Tongue (tissue), 2 donors: ENCODE results near the gene RNASEH2A. TPM values are rescaled to one million over a fixed set of nuclear protein-coding genes. Genes with fewer than 3 reads are reported as not detected.
A peak's percentile ranks its signal among the peaks of the same experiment; 100 is the strongest.
"Not testable (repeated sequence)": the region's sequence is repeated elsewhere in the genome, so short reads cannot be mapped to it uniquely, and the experiment has no call there.

ENCODE experiments used
- DNase-seq: peaks from one replicate; pipeline ENCODE4 v3.0.0-alpha.2; 2015
- total RNA-seq: library from RNA; depleted of rRNA; stranded (reverse); fragments of >200 nt; gene quantifications from one replicate; pipeline ENCODE4 v1.2.3, GENCODE V29; 2014

RNASEH2A gene
- total RNA-seq, 1 donor from 2014 or later = 10.4 TPM

DNA sequence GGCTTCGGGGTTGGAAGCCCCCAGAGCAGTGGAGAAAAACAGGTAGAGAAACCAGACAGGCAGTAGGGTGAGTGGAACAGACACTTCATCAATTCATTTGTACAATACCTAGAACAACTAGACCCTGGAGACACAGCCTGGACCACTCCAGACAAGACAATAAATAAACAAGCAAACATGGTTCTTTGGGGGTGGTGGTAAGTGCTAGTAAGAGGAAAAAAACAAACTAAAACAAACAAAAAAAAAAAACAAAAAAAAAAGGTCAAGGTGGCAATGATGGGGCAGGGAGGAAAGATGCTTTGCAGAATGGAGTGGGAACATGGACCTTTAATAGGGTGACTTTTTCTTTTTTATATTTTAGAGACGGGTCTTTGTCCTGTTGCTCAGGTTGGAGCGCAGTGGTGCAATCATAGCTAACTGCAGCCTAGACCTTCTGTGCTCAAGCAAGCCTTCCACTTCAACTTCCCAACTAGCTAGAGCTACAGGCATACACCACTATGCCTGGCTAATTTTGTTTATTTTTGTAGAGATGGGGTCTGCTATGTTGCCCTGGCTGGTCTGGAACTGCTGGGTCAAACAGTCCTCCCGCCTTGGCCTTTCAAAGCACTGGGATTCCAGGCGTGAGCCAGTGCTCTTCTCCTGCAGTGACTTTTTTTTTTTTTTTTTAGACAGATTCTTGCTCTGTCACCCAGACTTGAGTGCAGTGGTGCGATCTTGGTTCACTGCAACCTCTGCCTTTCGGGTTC, 12.0 kb upstream of the RNASEH2A start:
- DNase-seq = no peak

DNA sequence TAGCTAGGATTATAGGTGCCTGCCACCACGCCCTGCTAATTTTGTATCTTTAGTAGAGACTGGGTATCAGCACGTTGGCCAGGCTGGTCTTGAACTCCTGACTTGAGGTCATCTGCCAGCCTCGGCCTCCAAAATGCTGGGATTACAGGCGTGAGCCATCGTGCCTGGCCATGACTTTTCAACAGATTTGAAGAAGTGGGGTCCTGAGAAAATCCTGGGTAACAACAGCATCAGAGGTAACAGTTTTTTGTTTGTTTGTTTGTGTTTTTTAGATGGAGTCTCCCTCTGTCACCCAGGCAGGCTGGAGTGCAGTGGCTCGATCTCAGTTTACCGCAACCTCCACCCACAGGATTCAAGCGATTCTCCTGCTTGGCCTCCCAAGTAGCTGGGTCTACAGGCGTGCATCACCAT, 11.4 kb upstream of the RNASEH2A start:
- no peak for DNase-seq

DNA sequence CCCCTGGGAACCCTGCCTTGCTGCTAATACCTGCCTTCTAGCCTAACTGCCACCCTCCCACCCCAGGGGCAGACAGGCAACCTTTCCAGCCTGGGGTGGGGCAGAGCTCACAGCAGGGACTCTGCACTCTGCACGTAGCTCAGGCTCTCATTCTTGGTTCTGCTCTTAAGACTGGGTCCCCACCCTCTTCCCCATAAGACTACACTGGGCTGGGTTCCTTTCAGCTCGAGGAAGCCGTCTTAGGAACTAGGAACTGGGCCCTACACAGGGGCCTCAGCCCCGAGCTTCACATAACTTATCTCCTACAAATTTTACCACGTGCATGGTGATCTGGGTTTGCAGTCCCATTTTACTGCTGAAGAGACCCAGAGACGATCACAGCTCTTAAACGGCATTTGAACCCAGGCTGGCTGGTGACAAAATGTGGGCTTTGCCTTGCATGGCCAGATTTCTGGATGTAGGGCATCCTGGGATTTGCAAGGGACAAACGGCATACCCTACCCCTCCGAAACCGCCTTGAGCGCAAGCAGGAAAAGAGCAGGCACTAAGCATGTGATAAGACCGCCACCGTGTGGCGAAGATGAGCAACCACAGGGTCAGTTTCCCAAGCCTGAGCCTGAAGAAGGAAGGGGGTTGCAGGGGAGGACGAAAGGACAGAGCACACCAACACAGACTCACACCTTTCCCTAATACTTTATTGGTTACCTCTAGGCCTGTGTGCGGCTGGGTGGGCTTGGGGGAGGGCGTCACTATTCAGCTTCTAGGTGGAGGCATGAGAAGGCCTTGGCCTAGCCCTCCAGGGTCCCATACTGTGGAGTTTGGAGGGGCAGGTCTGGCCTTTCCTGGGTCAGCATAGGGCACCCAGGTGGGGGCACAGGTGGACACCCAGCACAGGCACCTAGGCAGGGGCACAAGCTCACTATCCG, 10.0 kb upstream of the RNASEH2A start:
- DNase-seq = peak; percentile 94

DNA sequence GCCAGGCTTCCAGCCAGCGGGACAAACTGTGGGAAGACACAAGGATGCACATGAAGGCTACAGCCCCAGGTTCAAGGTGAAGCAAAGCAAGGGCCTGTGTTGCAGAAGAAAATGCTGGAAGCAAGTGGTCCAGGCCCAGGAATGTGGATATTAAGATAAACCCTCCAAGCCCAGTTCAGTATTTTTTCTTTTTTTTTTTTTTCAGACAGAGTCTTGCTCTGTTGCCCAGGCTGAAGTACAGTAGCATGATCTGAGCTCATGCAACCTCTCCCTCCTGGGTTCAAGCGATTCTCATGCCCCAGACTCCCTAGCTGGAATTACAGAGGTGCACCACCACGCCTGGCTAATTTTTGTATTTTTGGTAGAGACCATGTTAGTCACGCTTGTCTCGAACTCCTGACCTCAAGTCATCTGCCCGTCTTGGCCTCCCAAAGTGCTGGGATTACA, 9.2 kb upstream of the RNASEH2A start:
- peak; percentile 16 for DNase-seq

DNA sequence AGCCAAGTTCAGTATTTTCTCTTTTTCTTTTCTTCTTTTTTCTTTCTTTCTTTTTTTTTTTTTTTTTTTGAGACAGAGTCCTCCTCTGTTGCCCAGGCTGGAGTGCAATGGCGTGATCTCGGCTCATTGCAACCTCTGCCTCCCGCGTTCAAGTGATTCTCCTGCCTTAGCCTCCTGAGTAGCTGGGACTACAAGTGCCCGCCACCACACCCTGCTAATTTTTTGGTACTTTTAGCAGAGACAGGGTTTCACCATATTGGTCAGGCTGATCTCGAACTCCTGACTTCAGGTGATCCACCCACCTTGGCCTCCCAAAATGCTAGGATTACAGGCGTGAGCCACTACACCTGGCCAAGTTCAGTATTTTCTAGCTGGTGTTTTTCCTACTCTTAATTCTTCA, 8.8 kb upstream of the RNASEH2A start:
- DNase-seq = not testable (repeated sequence)

DNA sequence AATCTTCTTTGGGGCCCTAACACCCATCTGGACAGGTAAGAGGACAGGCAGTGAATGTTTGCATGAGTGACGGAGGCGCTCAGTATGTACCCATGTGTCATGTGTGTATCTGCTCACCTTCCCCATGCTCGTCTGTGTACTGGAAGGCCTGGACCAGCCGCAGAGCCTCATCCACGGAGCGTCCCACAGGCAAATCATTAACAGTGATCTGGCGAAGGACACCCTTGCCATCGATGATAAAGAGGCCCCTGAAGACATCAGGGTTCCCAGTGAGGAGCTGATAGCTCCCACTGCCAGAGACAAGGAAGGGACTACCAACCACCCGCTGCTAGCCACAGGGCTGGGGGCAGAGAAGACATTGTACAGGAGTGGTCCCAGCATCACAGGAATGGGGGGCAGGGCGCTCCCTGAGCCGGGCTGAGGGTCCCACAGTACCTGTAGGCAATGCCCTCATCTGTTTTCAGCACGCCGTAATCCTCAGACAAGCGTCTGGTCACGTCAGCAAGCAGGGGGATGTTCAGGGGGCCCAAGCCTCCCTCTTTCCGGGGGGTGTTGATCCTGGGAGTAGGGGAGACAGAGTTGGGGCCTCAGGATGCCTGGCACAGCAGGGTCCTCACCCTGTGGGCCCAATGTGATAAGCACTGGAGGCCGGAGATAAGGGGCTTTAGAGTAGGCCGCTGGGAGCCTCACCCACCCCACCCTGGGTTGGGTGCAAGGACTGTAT, 6.5 kb upstream of the RNASEH2A start:
- DNase-seq = no peak

DNA sequence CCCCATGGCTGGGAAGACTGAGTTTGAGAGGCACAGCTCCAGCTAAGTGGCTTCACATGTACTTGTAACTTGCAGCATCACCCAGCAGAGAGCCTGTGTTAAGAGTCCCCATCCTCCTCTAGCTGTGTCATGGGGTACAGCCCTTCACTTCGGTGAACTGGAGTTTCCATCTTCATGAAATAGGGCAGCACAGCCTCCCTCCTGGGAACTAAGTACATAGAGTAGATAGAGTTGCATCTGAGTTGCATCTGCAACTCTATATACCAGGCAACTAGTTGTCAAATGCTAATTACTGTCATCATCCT, 6.0 kb upstream of the RNASEH2A start:
- DNase-seq = no peak

DNA sequence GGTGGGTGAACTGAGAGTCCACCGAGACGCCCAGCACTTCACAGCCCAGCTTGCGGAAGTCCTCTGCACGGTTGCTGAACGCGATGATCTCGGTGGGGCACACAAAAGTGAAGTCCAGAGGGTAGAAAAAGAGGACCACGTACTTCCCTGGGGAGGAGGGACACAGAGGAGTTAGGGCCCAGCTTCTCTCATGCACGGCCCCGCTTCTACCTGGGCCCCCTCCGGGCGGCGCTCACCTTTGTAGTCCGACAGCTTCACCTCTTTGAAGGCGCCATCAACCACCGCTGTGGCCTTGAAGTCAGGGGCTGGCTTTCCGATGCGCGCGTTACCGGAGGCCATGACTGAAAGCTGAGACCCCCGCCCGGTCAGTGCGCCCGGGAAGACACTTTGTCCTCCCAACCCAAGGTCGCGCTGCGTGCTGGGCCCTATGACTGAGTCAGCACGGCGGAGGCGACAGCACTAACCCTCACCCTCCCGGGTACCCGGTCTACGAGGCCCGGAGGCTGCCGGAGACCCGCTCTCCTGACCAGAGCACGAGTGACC, 5.4 kb upstream of the RNASEH2A start:
- peak; percentile 35 for DNase-seq

DNA sequence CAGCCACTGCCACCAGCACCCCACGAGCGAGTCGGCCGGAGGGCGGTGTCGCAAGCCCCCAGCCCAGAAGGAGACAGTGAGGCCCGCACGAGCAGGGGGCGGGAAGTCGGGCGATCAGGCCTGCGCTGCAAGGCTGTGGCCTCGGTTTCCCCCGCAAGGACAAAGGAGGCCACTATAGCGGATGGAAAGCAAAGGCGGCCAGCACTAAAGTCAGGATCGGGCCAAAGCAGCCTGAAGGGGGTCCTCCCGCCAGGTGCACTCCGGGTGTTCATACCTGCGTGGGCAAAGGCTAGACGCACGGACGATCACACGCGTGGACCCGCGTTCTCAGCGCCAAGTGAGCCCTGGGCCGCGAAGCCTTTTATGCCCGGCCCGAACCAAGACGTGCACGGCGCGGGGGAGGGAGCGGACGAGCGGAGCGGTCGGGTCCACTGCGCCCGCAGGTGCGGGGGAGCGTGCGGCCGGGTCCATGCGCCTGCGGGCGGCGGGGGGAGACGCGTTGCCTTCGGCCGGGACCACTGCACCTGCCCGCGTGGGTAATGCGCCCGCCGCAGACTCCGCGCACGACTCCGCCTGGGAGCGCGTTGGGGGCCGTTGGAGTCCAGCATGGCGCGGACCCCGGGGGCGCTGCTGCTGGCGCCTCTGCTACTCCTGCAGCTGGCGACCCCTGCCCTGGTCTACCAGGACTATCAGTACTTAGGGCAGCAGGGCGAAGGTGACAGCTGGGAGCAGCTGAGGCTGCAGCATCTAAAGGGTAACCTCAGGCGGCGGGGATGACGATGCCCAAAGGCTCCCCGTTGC, 4.7 kb upstream of the RNASEH2A start, which contains the start of the genes PRDX2 and THSD8:
PRDX2 (minus strand) TSS at position 335 of the 801 bp plus-strand sequence. CDS start 539 bp downstream, outside the sequence.
THSD8 (plus strand) TSS at position 604 of the 801 bp plus-strand sequence; CDS start at position 607, 3 bp downstream.
- peak; percentile 91 for DNase-seq

DNA sequence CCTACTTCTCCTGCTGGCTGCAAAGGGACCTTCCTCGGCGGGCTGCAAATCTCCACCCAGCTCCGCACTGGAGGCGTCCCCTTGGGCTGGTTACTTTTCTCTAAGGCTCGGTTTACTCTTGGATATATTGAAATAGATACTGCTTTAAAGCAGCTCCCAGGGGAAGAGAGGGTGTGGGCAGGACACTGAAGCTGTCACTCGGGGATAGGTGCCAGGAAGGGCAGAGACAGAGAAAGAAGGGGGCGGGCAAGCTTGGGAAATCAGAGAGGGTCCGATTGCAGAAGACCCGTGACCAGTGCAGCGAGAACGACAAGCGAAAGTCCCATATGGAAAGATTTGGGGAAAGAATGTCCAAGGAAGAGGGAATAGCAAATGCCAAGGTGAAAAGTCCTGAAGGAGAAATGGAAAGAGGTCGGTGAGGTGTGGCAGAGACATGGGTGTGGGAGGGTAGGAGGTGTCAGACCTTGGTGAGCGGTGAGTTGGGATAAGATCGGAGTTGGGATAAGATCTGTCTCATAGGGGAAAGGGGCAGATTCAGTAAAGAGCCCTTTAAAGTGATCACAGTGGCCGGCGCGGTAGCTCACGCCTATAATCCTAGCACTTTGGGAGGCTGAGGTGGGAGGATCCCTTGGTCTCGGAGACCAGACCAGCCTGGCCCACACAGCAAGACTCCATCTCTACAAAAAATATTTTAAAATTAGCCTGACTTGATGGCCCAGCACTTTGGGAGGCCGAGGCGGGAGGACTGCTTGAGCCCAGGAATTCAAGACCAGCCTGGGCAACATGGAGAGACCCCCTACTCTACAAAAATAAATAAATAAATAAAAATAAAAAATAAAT, 3.9 kb upstream of the RNASEH2A start:
- DNase-seq = no peak

DNA sequence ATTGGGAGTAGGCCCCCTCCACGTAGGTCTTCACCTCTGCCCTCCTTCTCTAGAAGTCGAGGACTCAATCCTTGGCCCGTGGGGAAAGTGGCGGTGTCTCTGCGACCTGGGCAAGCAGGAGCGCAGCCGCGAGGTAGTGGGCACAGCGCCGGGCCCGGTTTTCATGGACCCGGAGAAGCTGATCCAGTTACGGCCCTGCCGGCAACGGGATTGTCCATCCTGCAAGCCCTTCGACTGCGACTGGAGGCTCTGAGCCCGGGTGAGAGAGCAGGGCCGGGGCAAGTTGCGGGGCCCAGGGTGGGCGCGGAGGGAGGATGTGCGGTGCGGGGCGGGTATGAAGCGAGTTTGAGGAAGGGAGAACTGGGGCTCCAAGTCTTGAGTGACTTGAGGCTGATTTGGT, 2.3 kb upstream of the RNASEH2A start:
- DNase-seq = no peak

DNA sequence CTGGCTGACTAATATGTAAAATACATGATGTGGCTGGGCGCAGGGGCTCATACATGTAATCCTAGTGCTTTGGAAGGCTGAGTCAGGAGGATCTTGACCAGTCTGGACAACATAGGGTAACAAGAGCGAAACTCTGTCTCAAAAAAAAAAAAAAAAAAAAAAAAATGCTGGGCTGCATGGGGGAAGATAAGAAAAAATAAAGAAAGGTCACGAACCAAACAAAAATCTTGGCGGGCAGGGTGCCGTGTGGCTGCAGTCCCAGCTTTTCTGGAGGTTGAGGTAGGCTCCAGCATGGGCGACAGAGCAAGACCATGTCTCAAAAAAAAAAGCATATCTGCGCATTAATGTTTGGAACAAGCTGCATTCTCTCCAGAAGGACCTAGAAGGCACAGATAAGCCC, 8.7 kb downstream of the RNASEH2A start:
- no peak for DNase-seq

DNA sequence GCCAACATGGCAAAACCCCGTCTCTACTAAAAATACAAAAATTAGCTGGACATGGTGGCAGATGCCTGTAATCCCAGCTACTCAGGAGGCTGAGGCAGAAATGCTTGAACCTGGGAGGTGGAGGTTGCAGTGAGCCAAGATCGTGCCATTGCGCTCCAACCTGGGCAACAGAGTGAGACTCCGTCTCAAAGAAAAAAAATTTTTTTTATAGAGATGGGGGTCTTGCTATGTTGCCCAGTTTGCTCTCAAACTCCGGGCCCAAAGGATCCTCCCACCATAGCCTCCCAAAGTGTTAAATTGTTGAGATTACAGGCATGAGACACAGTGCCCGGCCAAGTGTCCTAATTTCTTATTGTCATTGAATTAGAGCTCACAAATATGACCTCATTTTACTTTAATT, 10.8 kb downstream of the RNASEH2A start:
- DNase-seq = not testable (repeated sequence)

DNA sequence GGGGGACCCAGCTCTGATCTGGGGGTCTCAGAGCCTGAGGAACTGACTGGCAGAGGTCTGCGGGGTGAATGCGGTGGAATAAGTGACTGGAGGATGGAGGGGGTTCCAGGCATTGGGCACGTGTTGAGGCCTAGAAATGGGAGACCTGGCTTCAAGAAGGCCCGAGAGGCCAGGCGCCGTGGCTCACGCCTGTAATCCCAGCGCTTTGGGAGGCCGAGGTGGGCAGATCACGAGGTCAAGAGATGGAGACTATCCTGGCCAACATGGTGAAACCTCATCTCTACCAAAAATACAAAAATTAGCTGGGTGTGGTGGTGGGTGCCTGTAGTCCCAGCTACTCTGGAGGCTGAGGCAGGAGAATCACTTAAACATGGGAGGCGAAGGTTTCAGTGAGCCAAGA, 11.4 kb downstream of the RNASEH2A start:
- not testable (repeated sequence) for DNase-seq

DNA sequence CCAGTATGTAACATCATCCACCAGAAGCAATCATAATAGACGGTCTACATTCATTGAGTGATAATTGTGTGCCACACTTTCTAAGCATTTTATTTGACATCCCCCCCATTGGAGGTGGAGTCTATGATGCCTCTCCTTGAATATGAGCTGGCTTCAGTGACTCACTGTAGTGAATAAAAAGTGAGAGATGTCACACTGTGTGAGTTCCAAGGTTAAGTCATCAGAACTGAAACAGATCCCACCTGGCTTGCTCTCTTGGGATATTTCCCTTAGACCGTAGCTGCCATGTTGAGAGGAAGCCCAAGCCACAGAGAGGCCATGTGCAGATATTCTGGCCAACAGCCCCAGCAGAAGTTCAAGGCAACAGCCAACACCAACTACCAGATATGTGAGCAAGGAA, 15.4 kb downstream of the RNASEH2A start:
- no peak for DNase-seq

DNA sequence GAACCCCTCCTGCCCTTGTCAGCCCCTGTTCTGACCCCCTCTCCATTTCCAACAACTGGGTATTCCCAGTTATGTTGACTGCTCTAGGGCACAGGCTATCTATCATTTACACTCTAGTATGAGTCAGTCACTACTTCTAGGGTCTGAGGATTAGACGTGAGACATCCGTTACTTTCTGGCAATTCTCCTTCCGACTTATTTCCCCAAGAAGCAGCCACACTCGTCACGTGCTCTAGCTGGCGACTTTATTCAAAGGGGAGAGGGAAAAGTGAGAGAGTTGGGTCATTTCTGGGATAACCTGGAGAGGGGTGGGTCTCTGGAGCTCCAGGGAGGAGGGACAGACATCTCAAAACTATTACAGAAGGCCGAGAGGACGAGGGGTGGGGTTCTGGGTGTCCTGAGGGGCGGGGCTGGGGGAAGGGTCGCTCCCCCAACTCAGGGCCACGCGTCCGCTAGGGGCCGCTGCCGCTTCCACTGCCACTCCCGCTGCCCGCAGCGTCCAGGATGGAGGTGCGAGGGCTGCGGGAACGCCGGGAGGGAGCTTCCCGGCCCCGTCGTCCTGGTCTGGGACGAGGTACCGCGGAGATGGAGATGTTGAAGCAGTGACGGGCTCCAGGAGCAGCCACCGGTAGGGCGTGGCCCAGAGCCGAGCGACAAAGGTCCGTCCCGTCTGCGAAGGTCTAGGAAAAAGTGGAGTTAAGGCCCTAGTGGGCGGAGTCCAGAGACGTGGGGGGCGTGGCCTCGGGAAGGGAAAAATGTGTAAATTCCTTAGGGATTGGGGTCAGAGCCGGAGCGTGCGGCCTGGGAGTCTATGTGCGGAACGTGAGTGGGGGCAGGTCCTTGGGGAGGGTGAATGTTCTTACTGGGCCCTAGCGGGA, 19.1 kb downstream of the RNASEH2A start:
- no peak for DNase-seq

DNA sequence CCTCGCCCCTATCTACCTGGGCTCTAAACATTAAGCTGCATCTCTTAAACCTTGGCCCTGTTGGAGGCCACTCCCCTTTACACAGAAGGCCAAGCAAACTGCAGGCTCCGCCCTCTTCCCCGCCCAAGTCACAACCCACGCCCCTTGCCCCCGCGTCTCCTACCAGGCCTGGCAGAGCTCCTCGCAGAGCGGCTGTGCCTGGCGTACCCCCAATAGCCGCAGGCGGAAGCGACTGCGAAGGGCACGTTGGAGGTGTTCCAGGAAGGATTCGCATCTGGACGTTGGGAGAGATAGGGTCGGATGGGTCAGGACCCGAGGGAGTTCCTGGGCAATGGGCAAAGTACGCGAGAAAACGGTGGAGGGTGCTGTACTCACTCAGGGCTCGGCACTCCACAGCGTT, 22.1 kb downstream of the RNASEH2A start:
- no peak for DNase-seq

DNA sequence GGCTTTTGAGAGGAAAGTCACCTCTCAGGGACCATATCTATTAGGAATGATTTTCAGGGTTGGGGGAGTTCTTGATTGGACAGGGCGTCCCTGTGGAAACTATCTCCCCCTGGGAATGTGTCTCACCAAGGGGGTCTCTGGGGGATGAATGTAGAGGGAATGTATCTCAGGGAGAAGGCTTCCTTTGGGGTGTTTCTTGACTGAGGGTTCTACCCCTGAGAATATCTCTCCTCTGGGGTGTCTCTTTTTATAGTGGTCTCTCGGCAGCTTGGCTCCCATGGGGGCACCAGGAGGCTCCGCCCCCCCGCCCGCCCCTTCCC, 27.0 kb downstream of the RNASEH2A start:
- DNase-seq = no peak

DNA sequence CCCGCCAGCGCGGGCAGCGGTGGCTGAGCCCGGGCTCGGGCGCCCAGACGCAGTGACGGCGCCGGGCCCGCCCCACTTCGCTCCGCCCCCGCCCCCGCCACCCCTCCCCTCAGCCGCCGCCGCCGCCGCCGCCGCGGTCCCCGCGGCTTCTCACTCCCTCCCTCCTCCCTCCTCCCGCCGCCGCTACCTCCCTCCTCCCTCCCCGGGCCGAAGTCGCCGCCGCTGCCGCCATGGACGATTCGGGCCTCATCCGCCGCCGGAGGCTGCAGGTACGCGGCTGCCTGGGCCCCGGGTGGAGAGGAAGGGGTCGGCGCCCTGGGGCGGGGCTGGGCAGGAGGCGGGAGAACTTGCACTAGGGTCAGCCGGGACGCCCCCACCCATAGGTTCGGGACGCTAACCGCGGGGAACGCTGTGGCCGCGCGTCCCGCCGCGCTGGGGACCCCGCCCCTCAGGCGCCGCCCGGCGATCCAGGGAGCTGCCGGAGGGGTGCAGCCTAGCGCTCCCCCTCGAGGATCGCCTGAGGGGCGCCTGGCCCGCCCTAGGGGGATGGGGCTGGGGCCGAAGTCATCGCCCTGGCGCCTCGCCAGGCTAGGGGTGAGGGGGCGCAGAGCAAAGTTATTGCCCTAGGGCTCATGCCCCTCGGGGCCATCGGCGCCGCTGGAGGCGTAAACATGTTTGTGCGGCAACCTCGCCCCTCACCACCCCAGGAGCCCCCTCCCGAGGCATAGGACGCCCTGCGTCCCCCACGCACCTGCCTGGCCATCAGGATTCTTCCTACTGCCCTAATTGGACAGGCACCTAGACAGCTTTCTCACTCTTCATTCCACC, 27.6 kb downstream of the RNASEH2A start:
- no peak for DNase-seq
